ENCODE measurements around the gene NUP205.

Gene NUP205

GRCh38 chr7:135557455-135558336, at the start of gene NUP205:
TSS of gene NUP205 (plus strand) at chr7:135557917. CDS start at chr7:135557945, 28 bp downstream.
- peak in 1 of 2 experiments; percentile 75 for DNase-seq

GRCh38 chr7:135508883-135509588, 48.7 kb upstream of the NUP205 start:
- DNase-seq: no peak

- no peak for DNase-seq
Observed at GRCh38 chr7:135509589-135509838, 48.2 kb upstream of the NUP205 start.

GRCh38 chr7:135509839-135510591, 47.7 kb upstream of the NUP205 start, which contains the start of gene CNOT4:
TSS of gene CNOT4 (minus strand) at chr7:135510102. CDS start at chr7:135438331, 71,771 bp downstream.
- DNase-seq: peak; percentile 68 to 79

- no peak for DNase-seq
Observed at GRCh38 chr7:135510592-135511183, 47.0 kb upstream of the NUP205 start.

GRCh38 chr7:135512135-135512887, 45.4 kb upstream of the NUP205 start:
- no peak for DNase-seq

GRCh38 chr7:135514856-135515255, 42.9 kb upstream of the NUP205 start:
- no peak for DNase-seq

- no peak for DNase-seq
Observed at GRCh38 chr7:135517060-135517459, 40.7 kb upstream of the NUP205 start.

GRCh38 chr7:135518748-135519147, 39.0 kb upstream of the NUP205 start:
- no peak for DNase-seq

- DNase-seq: no peak
Observed at GRCh38 chr7:135519233-135519688, 38.5 kb upstream of the NUP205 start.

- DNase-seq: no peak
Observed at GRCh38 chr7:135519871-135520270, 37.8 kb upstream of the NUP205 start.

GRCh38 chr7:135522509-135522908, 35.2 kb upstream of the NUP205 start:
- DNase-seq: no peak

- DNase-seq: no peak
Observed at GRCh38 chr7:135523146-135523545, 34.6 kb upstream of the NUP205 start.

- no peak for DNase-seq
Observed at GRCh38 chr7:135525426-135525825, 32.3 kb upstream of the NUP205 start.

GRCh38 chr7:135527025-135527424, 30.7 kb upstream of the NUP205 start:
- DNase-seq: no peak

- DNase-seq: no peak
Observed at GRCh38 chr7:135536150-135536549, 21.6 kb upstream of the NUP205 start.

GRCh38 chr7:135537453-135537852, 20.3 kb upstream of the NUP205 start:
- no peak for DNase-seq

GRCh38 chr7:135537905-135538304, 19.8 kb upstream of the NUP205 start:
- no peak for DNase-seq

- no peak for DNase-seq
Observed at GRCh38 chr7:135538376-135538775, 19.3 kb upstream of the NUP205 start.

- DNase-seq: no peak
Observed at GRCh38 chr7:135539629-135540028, 18.1 kb upstream of the NUP205 start.

- no peak for DNase-seq
Observed at GRCh38 chr7:135541029-135541428, 16.7 kb upstream of the NUP205 start.

- no peak for DNase-seq
Observed at GRCh38 chr7:135550196-135550595, 7.5 kb upstream of the NUP205 start.

Data from cerebellar nuclear complex (tissue), 1 donor.